Gastroesophageal sphincter (tissue), 3 donors: ENCODE results near the gene FAM117A.

ENCODE experiments used
- CTCF ChIP-seq, 4 experiments: fragments of 200-600 bp in 2 of 4; fragments of 450-650 bp in 2 of 4; sonication (generic) in 1 of 4; IDR thresholded peaks; one replicate each; pipeline ENCODE4 v1.5.1; 2017 to 2019; ENCODE audit warnings: antibody characterized with exemption in 4 of 4, mild to moderate bottlenecking in 2 of 4, moderate library complexity in 2 of 4
- EP300 ChIP-seq: sonication (generic); formaldehyde crosslinking; IDR thresholded peaks from one replicate; pipeline ENCODE4 v1.6.1; 2017; ENCODE audit warnings: antibody characterized with exemption, mild to moderate bottlenecking

DNA sequence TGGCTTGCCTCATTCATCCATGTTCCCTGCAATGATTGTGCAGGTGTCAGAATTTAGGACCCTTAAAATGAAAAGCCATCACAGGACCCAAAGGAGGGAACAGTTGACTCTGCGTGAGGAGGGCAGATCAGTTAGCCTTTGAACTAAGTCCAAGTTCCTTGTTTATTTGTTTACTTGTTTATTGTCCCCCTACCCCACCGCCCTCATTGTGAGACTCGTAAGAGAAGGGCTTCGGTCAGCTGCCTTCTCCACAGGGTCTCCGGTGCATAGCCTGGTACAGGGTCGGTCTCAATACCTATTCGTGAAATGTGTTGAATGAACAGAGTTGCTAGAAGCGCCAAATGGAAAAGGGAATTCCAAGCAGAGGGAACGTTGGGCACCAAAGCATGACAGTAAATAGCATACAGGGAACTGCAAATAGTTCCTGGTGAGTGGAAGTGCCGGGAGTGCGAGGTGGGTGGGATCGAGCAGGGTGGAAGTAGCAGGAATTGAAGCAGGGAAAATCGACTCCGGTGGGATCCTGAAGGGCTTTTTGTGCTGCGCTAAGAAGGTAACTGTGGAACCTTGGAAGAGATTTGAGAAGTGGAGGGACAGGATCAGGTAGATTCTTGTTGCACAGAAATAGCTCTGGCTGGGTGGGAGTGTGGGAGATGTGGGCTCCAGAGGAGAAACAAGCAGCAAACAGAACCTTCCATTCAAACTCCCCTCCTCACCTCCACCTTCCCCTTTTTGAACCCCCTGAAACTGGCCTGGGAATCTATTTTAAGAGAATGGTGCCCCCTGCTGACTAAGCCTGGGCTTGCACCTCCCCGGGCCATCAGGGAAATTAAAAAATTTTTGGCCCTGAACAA is 68.9 kb downstream of the FAM117A start:
- TF ChIP-seq CTCF (IDR thresholded peaks at IDR 0.05) (peak; percentile 90 to 97 (median 94)), EP300 (no peak)
